Central memory CD4-positive, alpha-beta T cell (primary cell): ENCODE data around the gene STAT2.
"Not testable (repeated sequence)": the region's sequence is repeated elsewhere in the genome, so short reads cannot be mapped to it uniquely, and the experiment has no call there.

Experiments used
- DNase-seq: peaks from one replicate; pipeline ENCODE4 v3.0.0; 2022

STAT2 gene

DNA sequence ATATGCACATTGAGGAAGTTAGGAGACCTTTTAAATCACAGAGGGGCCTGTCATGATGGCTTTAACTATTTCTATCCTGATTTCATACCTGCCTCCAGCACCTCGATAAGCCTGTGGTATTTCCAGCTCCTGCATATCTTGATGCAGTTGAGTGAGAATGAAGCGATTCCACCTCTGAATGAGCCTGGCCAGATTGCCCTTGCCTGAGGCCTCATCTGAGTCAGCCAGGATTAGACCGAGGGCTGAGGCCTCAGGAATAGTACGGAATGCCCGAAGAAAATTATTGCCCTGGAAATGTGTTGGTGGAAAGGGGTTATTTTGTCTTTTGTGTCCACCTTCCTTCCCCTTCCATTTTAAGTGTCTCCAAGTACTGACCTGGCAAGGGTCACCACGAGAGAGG, 35.7 kb downstream of the STAT2 start:
- DNase-seq = no peak

DNA sequence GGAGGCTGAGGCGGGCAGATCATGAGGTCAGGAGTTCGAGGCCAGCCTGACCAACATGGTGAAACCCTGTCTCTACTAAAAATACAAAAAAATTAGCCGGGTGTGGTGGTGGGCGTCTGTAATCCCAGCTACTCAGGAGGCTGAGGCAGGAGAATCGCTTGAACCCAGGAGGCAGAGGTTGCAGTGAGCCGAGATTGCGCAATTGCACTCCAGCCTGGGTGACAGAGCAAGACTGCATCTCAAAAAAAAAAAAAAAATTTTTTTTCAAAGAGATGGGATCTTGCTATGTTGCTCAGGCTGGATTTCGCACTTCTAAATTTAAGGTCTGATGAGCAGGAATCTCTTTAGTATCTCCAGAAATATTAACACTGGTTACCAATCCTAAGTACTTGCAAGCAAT, 38.3 kb downstream of the STAT2 start:
- DNase-seq = not testable (repeated sequence)

DNA sequence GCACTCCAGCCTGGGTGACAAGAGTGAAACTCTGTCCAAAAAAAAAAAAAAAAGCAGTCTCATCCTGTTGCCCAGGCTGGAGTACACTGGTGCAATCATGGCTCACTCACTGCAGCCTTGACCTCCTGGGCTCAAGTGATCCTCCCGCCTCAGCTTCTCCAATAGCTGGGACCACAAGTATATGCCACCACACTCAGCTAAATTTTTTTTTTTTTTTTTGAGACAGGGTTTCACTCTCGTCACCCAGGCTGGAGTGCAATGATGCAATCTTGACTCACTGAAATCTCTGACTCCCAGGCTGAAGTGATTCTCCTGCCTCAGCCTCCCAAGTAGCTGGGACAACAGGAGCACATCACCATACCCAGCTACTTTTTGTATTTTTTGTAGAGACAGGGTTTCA, 38.9 kb downstream of the STAT2 start:
- DNase-seq = no peak

DNA sequence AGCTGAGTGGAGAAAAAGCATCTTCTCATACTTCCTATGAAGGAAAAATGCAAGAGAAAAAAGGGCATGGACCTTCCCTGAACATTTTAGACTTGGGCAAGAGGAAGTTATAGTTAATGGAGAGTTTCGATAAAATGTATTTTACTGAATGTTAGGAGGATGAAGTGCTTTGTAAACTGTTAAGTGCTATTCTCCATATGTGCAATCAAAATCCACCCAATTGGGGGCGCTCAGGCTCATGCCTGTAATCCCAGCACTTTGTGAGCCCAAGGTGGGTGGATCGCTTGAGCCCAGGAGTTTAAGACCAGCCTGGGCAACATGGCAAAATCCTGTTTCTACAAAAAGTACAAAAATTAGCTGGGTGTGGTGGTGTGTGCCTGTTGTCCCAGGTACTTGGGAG, 42.2 kb downstream of the STAT2 start:
- no peak for DNase-seq

DNA sequence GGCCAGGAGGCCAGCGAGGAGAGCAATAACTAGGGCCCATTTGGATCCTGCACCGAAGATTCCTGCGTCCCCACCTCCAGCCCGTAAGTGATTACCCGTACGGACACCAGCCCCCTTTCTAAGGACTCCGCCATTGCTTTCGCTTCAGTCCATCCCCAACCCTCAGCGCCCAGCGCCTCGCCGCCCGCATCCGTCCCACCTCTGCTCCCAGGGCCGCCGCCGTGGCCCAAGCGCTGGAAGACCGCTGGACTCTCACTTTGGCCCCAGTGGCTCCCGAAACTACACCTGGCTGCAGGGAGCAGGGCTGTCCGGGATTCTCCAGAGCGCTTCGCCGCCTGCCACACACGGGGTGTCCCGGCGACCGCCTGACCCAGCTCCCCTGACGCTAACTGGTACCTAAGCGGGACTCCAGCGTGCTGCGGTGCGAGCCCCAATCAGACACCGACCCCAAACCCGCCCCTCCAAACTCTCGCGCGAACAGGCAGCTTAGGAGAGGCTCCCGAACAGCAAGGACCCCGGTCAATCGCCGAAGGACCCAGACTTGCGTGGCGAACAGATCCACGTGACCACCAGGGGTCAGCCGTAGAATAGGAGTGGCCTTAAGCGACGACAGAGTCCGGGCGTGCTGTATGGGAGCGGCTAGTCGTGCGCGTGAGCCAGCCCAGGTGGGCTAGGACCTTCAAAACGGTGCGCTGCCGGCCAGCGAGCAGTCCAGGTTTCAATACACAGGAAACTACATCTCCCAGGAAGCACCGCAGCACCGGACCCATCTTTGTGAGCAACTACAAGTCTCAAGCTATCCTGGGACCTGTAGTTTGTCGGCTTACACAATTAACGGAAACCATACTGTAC, 44.1 kb downstream of the STAT2 start, which contains the start of gene CNPY2:
CNPY2 (minus strand) TSS at position 367 of the 852 bp plus-strand sequence. CDS start 771 bp downstream, outside the sequence.
- peak; percentile 93 for DNase-seq

DNA sequence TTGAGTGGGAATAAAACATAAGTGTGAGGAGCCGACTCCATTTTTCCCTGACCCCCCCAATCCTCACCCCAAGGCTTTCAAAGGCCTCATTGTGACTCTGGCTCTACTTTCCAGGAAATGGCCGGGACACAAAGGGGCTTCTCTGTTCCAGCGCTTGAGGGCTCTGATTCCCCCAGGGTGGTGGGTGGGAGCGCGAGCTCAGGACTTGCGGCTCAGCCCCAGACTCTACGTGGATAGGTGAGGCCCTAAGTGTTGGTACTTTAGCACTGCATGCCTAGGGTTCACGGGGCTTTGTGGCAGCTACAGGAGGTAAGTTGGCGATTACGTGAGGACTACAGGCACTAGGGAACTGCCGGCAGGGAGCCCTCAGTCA, 44.7 kb downstream of the STAT2 start:
- no peak for DNase-seq

DNA sequence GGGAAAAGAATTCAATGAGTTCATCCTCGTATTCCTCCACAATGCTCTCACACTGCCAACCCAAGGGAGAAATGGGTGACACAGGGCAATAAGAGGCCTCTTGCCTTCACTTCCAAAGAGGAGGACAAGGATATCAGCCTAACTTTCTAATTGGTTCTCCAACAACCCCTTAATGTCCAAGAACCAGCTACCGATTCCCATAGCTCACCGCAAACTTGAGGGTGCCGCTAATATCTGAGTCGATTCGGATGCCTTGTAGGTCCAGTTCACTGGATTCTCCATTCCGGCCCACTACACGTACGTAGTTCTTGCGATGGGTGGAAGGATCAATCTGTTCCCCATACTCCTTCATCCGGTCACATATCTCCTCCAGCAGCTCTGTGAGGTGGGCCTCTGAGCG, 48.9 kb downstream of the STAT2 start:
- DNase-seq = no peak

DNA sequence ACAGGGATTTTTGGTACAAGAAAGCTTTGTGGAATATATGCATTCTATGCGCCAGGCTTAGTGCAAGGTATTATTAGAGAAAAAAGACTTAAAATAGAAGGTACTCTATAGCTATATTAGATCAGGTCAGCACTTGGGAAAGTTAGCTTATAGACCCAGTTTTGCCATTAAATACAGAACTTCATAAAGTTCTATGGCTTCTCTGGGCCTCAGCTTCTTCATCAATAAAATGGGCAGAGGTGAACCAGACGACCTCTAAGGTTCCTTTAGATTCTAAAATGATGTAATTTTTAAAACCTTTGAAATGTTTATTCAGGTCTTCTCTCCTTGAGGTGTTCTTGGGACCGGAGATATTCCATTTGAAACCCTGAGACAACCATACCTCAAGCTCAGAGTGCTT, 51.2 kb downstream of the STAT2 start:
- no peak for DNase-seq

DNA sequence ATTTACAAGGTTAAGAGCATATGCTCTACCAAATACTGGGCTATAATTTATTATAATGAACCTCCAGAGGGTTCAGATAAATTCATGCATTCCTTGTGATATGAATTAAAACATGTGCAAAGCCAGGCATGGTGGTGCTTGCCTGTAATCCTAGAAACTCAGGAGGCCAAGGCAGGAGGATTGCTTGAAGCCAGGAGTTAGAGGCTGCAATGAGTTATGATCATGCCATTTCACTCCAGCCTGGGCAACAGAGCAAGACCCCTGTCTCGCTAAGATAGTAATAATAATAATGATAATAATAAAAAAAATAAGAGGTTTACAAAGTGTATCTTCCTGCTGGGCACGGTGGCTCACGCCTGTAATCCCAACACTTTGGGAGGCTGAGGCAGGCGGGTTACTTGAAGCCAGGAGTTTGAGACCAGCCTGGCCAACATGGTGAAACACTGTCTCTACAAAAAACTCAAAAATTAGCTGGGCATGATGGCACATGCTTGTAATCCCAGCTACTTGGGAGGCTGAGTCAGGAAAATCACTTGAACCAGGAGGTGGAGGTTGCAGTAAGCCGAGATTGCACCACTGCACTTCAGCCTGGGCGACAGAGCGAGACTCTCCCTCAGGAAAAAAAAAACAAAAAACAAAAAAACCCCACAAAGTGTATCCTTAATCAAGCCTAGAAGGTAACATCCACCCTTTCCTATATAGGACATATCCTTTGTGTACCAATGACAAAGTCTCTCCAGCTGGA, 52.5 kb downstream of the STAT2 start:
- no peak for DNase-seq

DNA sequence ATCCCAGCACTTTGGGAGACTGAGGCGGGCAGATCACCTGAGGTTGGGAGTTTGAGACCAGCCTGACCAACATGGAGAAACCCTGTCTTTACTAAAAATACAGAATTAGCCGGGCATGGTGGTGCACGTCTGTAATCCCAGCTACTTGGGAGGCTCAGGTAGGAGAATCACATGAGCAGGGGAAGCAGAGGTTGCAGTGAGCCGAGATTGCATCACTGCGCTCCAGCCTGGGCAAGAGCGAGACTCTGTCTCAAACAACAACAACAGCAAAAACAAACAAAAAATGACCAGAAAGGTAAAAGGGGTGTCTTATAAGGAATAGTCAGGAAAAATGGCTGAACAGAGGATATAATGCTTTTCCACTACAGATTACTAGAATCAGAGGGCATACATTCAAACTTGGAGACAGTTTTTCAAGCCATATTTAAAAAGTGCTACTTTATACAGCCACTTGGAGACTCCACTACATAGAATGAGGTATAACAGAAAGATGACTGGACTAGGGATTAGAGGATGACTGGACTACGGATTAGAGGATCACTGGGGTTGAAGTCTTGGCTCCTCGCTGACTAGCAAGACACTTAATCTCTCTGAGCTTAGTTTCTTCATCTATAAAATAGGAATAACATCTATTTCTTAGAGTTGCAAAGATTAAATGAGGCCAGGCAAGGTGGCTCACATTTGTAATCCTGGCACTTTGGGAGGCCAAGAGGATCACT, 54.9 kb downstream of the STAT2 start:
- DNase-seq = no peak

DNA sequence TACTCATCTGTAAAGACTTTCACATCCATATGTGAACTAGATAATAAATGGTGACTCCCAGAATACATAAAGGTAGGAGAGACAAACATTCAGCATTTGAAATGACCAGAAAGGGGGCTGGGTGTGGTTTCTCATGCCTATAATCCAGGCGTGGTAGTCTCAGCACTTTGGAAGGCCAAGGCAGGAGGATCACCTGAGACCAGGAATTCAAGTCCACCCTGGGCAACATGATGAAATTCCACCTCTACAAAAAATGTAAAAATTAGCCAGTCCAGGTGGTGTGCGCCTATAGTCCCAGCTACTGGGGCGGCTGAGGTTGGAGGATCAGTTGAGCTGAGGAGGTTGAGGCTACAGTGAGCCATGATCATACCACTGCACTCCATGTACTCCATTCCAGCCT, 55.6 kb downstream of the STAT2 start:
- DNase-seq = no peak

DNA sequence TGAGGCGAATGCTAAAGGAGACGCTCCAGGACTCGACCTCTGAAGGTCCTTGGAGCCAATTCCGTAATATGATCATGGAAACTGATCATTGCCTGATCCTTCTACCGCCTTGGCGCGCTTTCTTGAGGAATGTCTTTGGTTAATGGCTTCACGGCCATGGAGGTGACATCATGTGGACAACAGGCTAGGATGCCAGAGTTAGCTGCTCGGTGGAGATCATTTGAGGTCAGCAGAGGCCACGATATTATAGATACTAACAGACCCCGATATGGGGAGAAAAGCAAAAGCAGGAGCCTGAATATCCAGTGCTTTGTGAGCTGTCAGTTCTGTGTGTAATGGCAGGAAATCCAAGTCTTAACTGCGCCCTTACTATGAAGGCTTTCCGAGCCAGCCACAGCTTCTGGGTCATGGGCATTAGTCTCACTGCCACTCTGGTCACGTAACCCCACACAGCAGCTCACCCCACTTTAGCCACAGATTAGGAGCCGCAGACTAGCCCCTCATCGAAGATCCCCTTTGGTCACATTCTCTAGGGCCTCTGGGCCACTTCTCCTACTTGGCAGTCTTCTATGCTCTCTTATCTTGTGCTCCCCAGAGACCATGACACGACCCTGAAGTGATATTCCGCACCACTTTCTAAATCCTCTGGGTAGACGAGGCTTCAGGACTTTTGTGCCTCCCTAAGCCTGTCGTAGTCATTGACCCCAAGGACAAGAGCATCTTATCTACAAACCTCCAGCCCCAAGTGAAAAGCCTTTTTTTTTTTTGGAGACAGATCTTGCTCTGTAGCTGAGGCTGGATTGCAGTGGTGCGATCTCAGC, 59.1 kb downstream of the STAT2 start:
- no peak for DNase-seq

DNA sequence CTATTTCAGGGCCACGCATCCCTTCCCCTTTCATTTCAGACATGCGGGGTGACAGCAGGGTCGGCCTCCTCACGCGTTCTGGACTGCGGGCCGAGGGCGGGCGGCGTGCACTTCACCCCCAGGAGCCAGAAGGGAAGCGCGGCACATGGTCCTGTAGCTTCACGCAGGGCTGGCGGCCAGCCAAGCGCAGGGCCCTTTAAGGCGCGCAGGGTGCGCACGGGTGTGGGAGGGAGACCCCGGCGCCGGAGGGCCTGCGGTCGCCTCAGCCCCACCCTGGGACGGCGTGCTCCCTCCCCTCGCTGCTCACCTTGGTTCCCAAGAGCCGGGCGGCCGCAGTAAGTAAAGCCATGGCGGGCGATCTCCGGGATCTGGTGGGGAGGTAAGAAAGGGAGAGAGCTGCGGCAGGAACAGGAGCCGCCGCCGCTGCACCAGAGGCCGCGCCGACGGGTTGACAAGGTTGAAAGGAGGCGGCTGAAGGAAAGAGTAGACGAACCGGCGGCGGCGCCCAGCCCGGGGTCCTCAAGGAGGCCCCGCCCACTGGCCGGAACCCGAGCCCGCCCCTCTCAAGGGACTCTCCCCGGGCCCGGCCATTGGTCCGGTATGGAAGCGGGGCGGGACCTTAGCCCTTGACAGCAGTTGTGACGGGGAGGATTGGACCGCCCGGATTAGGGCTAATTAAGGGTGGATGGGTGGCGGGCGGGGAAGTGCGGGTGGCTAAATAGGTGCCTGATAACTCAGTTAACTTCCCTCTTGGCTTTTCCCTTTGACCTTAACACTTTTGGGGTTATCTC, 59.9 kb downstream of the STAT2 start, which contains the start of gene CS:
CS (minus strand) TSS at position 478 of the 791 bp plus-strand sequence; CDS start at position 349, 129 bp downstream.
- peak; percentile 99 for DNase-seq

DNA sequence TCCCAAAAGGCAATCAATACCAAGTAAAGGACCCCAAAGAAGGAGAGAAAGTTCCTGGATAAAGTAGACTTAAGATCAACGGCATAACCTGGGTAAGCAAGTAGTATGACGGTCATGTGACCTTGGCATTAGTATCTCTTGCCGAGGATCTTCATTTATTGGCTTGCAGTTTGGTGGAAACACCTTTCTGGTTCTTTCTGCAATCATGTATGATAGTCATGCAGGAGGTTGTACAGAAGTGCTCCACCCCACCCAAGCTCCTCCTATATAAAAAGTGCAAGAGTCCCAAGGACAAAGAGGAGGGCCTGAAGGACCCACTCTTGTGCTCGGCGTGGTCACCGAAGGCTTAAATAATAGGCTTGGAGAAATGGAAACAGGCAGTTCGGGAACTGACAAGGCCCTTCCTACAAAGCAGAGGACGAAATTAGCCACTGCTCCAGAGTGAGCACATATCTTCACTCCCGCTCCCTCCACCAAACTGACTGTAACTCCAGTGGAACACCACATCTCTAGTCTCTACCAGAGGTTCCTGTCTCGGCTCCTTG, 60.5 kb downstream of the STAT2 start:
- peak; percentile 34 for DNase-seq

DNA sequence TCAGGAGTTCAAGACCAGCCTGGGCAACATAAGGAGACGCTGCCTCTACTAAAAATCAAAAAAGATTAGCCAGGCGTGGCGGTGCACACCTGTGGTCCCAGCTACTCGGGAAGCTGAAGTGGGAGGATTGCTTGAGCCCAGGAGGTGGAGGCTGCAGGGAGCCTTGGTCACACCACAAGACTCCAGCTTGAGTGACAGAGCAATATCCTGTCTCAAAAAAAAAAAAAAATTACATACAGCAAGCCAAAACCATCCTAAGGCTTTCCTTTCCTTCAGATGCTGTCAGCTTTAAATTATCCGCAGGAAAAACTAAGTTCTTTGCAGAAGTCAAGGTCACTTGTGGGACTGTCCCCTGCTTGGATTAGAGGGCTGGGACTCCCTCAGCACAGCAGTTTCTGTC, 61.1 kb downstream of the STAT2 start:
- no peak for DNase-seq

DNA sequence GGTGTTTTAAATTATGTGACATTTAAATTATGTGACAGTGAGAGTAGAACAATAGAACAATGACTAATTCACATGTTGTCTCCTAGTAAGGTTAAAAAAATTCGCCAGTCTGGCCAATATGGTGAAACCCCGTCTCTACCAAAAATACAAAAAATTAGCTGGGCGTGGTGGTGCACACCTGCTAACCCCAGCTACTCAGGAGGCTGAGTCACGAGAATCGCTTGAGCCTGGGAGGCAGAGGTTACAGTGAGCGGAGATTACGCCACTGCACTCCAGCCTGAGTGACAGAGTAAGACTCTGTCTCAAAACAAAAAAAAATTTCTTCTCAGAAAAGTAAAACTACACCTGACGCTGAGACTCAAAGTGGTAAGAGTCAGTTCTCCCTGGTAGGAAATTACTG, 62.5 kb downstream of the STAT2 start:
- no peak for DNase-seq

DNA sequence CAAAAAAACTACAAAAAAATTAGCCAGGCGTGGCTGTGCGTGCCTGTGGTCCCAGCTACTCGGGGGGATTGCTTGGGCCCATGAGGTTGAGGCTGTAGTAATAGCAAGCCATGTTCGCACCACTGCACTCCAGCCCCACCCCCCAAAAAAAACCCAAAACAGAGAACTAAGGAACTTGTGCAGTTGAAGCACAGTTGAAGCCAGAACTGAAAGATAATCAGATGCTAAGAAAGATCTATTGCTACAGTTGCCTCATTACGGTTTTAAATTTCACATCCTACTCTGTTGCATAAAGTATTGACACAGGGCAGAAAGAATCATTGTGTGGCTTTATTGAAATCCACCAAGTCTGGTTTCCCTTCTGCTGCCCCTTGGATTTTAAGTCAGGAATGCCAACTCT, 63.6 kb downstream of the STAT2 start:
- DNase-seq = no peak

DNA sequence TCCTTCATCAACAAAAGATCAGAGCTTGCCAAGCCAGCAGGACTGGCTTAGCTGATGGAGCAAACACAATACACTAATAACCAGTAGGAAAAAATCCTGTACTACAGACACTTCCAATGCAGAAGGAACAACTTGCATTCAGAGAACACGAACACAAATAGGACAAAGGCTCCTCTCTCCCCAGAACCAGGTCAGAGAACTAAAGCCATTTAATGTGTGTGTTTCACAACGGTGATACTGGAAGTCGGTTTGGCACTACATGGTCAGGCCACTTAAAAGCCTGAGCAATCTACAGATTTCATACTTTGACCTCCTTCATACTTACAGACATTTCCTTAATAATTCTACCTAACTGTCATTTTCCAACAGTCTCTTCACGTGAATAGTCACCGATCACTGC, 66.1 kb downstream of the STAT2 start:
- no peak for DNase-seq
